Epithelial cell of esophagus (primary cell): ENCODE data around the gene VPS26A.
A peak's percentile ranks its signal among the peaks of the same experiment; 100 is the strongest.
"Not testable (repeated sequence)": the region's sequence is repeated elsewhere in the genome, so short reads cannot be mapped to it uniquely, and the experiment has no call there.

ENCODE experiments used
- DNase-seq: peaks from one replicate; pipeline ENCODE4 v3.0.0; 2010; ENCODE audit warnings: low read depth
- H3K4me3 ChIP-seq: 2 replicates; pipeline ENCODE4 v1.5.1; 2011; ENCODE audit warnings: mild to moderate bottlenecking, low read length, control low read depth
- CTCF ChIP-seq: IDR thresholded peaks from 2 replicates; pipeline ENCODE4 v1.5.1; 2011; ENCODE audit warnings: low read depth, mild to moderate bottlenecking, low read length, control low read depth, inconsistent platforms; ENCODE audit not compliant: insufficient read depth; ENCODE audit errors: missing control alignments

Gene VPS26A

GRCh38 chr10:69124563-69125268 lies 738 bp downstream of the VPS26A start:
- TF ChIP-seq CTCF = no peak
- DNase-seq = peak; percentile 81
- peak overlapping the region; percentile 85 for H3K4me3 ChIP-seq

- TF ChIP-seq CTCF = no peak
- DNase-seq = no peak
- H3K4me3 ChIP-seq = peak overlapping the region; percentile 85
These were observed 1.6 kb downstream of the VPS26A start for GRCh38 chr10:69125554-69125953.

GRCh38 chr10:69130251-69130650 lies 6.3 kb downstream of the VPS26A start:
- no peak for DNase-seq
- H3K4me3 ChIP-seq = no peak overlapping the region
- no peak for TF ChIP-seq CTCF

GRCh38 chr10:69139961-69140360 lies 16.0 kb downstream of the VPS26A start:
- no peak for DNase-seq
- no peak overlapping the region for H3K4me3 ChIP-seq
- TF ChIP-seq CTCF = no peak

GRCh38 chr10:69141304-69141703 lies 17.3 kb downstream of the VPS26A start:
- no peak for DNase-seq
- no peak overlapping the region for H3K4me3 ChIP-seq
- no peak for TF ChIP-seq CTCF

GRCh38 chr10:69142074-69142473 lies 18.1 kb downstream of the VPS26A start:
- not testable (repeated sequence) for H3K4me3 ChIP-seq, DNase-seq

GRCh38 chr10:69142983-69143382 lies 19.0 kb downstream of the VPS26A start:
- DNase-seq = no peak
- TF ChIP-seq CTCF = no peak
- no peak overlapping the region for H3K4me3 ChIP-seq

- no peak for TF ChIP-seq CTCF
- DNase-seq = no peak
- H3K4me3 ChIP-seq = no peak overlapping the region
These were observed 21.4 kb downstream of the VPS26A start for GRCh38 chr10:69145329-69145728.
